ENCODE results near the gene ERC2. TPM values are rescaled to one million over a fixed set of nuclear protein-coding genes. Genes with fewer than 3 reads are reported as not detected.

The ERC2 gene
- total RNA-seq, 1 donor from 2014 or later: 7.4 TPM

DNA sequence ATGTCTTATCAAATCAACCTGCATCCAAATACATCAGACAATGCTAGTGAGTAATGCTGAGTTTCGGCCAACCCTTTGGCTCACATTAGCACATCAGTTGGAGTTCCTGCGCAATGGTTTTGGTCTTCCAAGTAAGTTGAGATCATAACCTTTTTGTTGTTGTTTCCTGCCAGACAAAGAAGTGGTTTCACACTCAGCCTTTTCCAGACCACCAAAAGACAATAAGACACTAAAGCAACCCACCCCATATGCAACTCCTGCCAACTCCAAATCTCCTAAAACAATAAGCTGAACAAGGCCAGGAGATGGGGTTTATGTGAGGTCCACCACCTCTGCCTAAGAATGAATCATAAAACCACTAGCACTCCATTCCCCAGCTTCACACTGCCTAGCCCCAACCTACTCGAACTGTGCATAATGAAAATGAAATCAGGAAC, 177.0 kb downstream of the ERC2 start:
- no peak overlapping the region for H3K4me3 Mint-ChIP-seq (ENCODE audit: unreplicated experiment)
- DNase-seq (ENCODE audit: low read depth): peak; percentile 99
- no peak for TF ChIP-seq EZH2 (IDR thresholded peaks at IDR 0.05; ENCODE audit: insufficient read depth, low read length)
- TF ChIP-seq CTCF (IDR thresholded peaks at IDR 0.05; ENCODE audit: insufficient read depth, low read depth, low read length): no peak
- H3K4me1 ChIP-seq (ENCODE audit: insufficient read depth, low read length): peaks cover 5% of the 10 kb centered on the region
- no peaks in the 10 kb centered on the region for H3K79me2 ChIP-seq (ENCODE audit: insufficient read depth, low read length)
- H4K20me1 ChIP-seq (ENCODE audit: insufficient read depth, low read length): no peaks in the 10 kb centered on the region
- H3K4me1 Mint-ChIP-seq (ENCODE audit: low read depth, unreplicated experiment): peaks cover 6% of the 10 kb centered on the region
- H3K4me2 ChIP-seq (ENCODE audit: low read length): peak overlapping the region; percentile 58
- H3K9ac ChIP-seq (ENCODE audit: low read length): peak overlapping the region; percentile 3
- FAIRE-seq: peak; percentile 29
- H2AFZ ChIP-seq (ENCODE audit: low read depth, low read length): no peak overlapping the region
- no peaks in the 10 kb centered on the region for H3K36me3 ChIP-seq (ENCODE audit: insufficient read depth, low read length)
- no peaks in the 10 kb centered on the region for H3K36me3 Mint-ChIP-seq (ENCODE audit: low read depth, unreplicated experiment)
- peaks cover 52% of the 10 kb centered on the region for H3K27me3 ChIP-seq (ENCODE audit: insufficient read depth, low read length)
- peaks cover 2% of the 10 kb centered on the region for H3K9me3 Mint-ChIP-seq (ENCODE audit: unreplicated experiment)
- H3K27ac ChIP-seq (ENCODE audit: low read depth, low read length): peak overlapping the region; percentile 66
- H3K27ac Mint-ChIP-seq (ENCODE audit: unreplicated experiment): no peak overlapping the region
- no peaks in the 10 kb centered on the region for H3K9me3 ChIP-seq (ENCODE audit: insufficient read depth, low read depth, low read length)
- H3K27me3 Mint-ChIP-seq (ENCODE audit: low read depth, unreplicated experiment): no peaks in the 10 kb centered on the region
- H3K4me3 ChIP-seq (ENCODE audit: insufficient read depth, low read depth, low read length): no peak overlapping the region

DNA sequence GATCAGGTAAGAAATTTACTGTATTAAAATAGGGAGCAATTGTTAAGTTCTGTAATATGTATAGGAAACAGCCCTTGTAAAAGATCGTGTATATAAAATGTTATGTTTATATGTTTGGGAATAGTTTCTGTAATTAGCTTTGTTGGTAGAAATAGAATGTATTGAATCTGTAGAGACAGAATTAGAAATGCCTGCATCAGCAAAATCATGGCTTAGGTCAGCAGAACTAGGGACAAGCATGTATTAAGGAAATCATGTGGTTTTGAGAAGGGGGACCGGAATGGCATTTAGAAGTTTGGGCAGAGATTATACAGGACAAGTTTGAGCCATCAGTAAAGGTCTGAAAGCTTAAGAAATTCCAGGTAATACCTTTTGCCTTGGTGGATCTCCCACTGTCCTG, 177.9 kb downstream of the ERC2 start:
- Histone ChIP-seq H3K4me2 (ENCODE audit: low read length) (no peak overlapping the region), H3K27ac (ENCODE audit: low read depth, low read length) (no peak overlapping the region), H4K20me1 (ENCODE audit: insufficient read depth, low read length) (no peaks in the 10 kb centered on the region), H3K79me2 (ENCODE audit: insufficient read depth, low read length) (no peaks in the 10 kb centered on the region), H3K4me1 (ENCODE audit: insufficient read depth, low read length) (peaks cover 5% of the 10 kb centered on the region), H3K36me3 (ENCODE audit: insufficient read depth, low read length) (no peaks in the 10 kb centered on the region), H2AFZ (ENCODE audit: low read depth, low read length) (no peak overlapping the region), H3K9ac (ENCODE audit: low read length) (no peak overlapping the region), H3K27me3 (ENCODE audit: insufficient read depth, low read length) (peaks cover 52% of the 10 kb centered on the region), H3K9me3 (ENCODE audit: insufficient read depth, low read depth, low read length) (no peaks in the 10 kb centered on the region), H3K4me3 (ENCODE audit: insufficient read depth, low read depth, low read length) (no peak overlapping the region)
- Mint-ChIP-seq H3K36me3 (ENCODE audit: low read depth, unreplicated experiment) (no peaks in the 10 kb centered on the region), H3K4me3 (ENCODE audit: unreplicated experiment) (no peak overlapping the region), H3K27me3 (ENCODE audit: low read depth, unreplicated experiment) (no peaks in the 10 kb centered on the region), H3K27ac (ENCODE audit: unreplicated experiment) (no peak overlapping the region), H3K4me1 (ENCODE audit: low read depth, unreplicated experiment) (peaks cover 5% of the 10 kb centered on the region), H3K9me3 (ENCODE audit: unreplicated experiment) (peaks cover 2% of the 10 kb centered on the region)
- TF ChIP-seq EZH2 (IDR thresholded peaks at IDR 0.05; ENCODE audit: insufficient read depth, low read length) (no peak), CTCF (IDR thresholded peaks at IDR 0.05; ENCODE audit: insufficient read depth, low read depth, low read length) (no peak)
- no peak for DNase-seq (ENCODE audit: low read depth)
- FAIRE-seq: no peak

DNA sequence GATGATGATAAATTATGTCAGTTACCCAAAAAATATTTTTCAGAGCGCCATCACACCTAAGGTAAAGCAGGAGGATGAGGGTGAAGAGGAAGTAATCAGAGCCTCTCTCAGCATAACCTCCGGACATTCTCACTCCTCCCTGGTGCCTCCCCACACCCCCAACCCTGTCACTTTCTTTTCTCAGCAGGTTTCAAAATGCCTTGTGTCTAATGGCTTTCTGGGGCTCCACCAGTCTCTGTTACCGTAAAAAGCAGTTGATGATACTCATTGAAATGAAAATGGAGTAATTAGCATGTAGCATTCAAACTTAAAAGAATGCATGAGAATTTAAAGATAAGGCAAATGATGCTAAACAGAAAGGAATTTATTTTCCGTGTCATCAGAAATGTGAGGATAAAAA, 180.0 kb downstream of the ERC2 start:
- H3K9me3 Mint-ChIP-seq (ENCODE audit: unreplicated experiment): peaks cover 2% of the 10 kb centered on the region
- FAIRE-seq: no peak
- H3K4me3 Mint-ChIP-seq (ENCODE audit: unreplicated experiment): no peak overlapping the region
- H3K27me3 ChIP-seq (ENCODE audit: insufficient read depth, low read length): peaks cover 53% of the 10 kb centered on the region
- no peaks in the 10 kb centered on the region for H3K36me3 Mint-ChIP-seq (ENCODE audit: low read depth, unreplicated experiment)
- no peak overlapping the region for H3K27ac Mint-ChIP-seq (ENCODE audit: unreplicated experiment)
- no peak overlapping the region for H3K27ac ChIP-seq (ENCODE audit: low read depth, low read length)
- H3K36me3 ChIP-seq (ENCODE audit: insufficient read depth, low read length): no peaks in the 10 kb centered on the region
- H4K20me1 ChIP-seq (ENCODE audit: insufficient read depth, low read length): no peaks in the 10 kb centered on the region
- no peaks in the 10 kb centered on the region for H3K9me3 ChIP-seq (ENCODE audit: insufficient read depth, low read depth, low read length)
- no peaks in the 10 kb centered on the region for H3K79me2 ChIP-seq (ENCODE audit: insufficient read depth, low read length)
- no peak overlapping the region for H3K4me3 ChIP-seq (ENCODE audit: insufficient read depth, low read depth, low read length)
- H3K9ac ChIP-seq (ENCODE audit: low read length): no peak overlapping the region
- peaks cover 5% of the 10 kb centered on the region for H3K4me1 Mint-ChIP-seq (ENCODE audit: low read depth, unreplicated experiment)
- peaks cover 5% of the 10 kb centered on the region for H3K4me1 ChIP-seq (ENCODE audit: insufficient read depth, low read length)
- DNase-seq (ENCODE audit: low read depth): no peak
- H2AFZ ChIP-seq (ENCODE audit: low read depth, low read length): no peak overlapping the region
- H3K4me2 ChIP-seq (ENCODE audit: low read length): no peak overlapping the region
- TF ChIP-seq CTCF (IDR thresholded peaks at IDR 0.05; ENCODE audit: insufficient read depth, low read depth, low read length) (no peak), EZH2 (IDR thresholded peaks at IDR 0.05; ENCODE audit: insufficient read depth, low read length) (no peak)
- H3K27me3 Mint-ChIP-seq (ENCODE audit: low read depth, unreplicated experiment): no peaks in the 10 kb centered on the region

Measured in astrocyte (in vitro differentiated cells and primary cell).